GM18909 (cell line): ENCODE measurements around the gene RIPPLY3.

ENCODE experiments used
- ATAC-seq: cut with Tn5 transposase; IDR thresholded peaks from one replicate; pipeline ENCODE4 v1.9.1; 2021; ENCODE audit warnings: mild to moderate bottlenecking; ENCODE audit not compliant: unreplicated experiment, poor library complexity

The RIPPLY3 gene

GRCh38 chr21:37055271-37055855, 48.9 kb downstream of the RIPPLY3 start:
- ATAC-seq, result no peak

GRCh38 chr21:37057614-37058013, 51.1 kb downstream of the RIPPLY3 start:
- ATAC-seq, result no peak

- ATAC-seq, result no peak
These were observed 51.8 kb downstream of the RIPPLY3 start for GRCh38 chr21:37058261-37058660.

- no peak for ATAC-seq
These were observed 52.7 kb downstream of the RIPPLY3 start for GRCh38 chr21:37059181-37059580.

- ATAC-seq, result no peak
These were observed 53.8 kb downstream of the RIPPLY3 start for GRCh38 chr21:37060296-37060695.

GRCh38 chr21:37061926-37062592, 55.6 kb downstream of the RIPPLY3 start:
- no peak for ATAC-seq

GRCh38 chr21:37062593-37062935, 56.1 kb downstream of the RIPPLY3 start:
- no peak for ATAC-seq

GRCh38 chr21:37063433-37063832, 56.9 kb downstream of the RIPPLY3 start:
- no peak for ATAC-seq

GRCh38 chr21:37064841-37065240, 58.3 kb downstream of the RIPPLY3 start:
- no peak for ATAC-seq

- no peak for ATAC-seq
These were observed 59.2 kb downstream of the RIPPLY3 start for GRCh38 chr21:37065561-37066177.
